GM21723 (cell line): ENCODE measurements around the gene CDCA7.
"Not testable (repeated sequence)": the region's sequence is repeated elsewhere in the genome, so short reads cannot be mapped to it uniquely, and the experiment has no call there.

Experiments used
- ATAC-seq: cut with Tn5 transposase; IDR thresholded peaks from one replicate; pipeline ENCODE4 v1.9.1; 2021; ENCODE audit warnings: mild to moderate bottlenecking, moderate library complexity; ENCODE audit not compliant: unreplicated experiment

The CDCA7 gene

GRCh38 chr2:173401716-173402326 is 47.1 kb downstream of the CDCA7 start:
- ATAC-seq, result no peak

GRCh38 chr2:173402405-173402974 is 47.8 kb downstream of the CDCA7 start:
- peak; percentile 81 for ATAC-seq

GRCh38 chr2:173404841-173405750 is 50.4 kb downstream of the CDCA7 start:
- no peak for ATAC-seq

GRCh38 chr2:173407176-173407575 is 52.5 kb downstream of the CDCA7 start:
- no peak for ATAC-seq

GRCh38 chr2:173407646-173408045 is 53.0 kb downstream of the CDCA7 start:
- no peak for ATAC-seq

- ATAC-seq, result no peak
Measured at GRCh38 chr2:173410579-173410978, 55.9 kb downstream of the CDCA7 start.

- ATAC-seq, result no peak
Measured at GRCh38 chr2:173412628-173413027, 58.0 kb downstream of the CDCA7 start.

GRCh38 chr2:173414823-173415322 is 60.2 kb downstream of the CDCA7 start:
- no peak for ATAC-seq

- no peak for ATAC-seq
Measured at GRCh38 chr2:173415431-173416381, 61.0 kb downstream of the CDCA7 start.

GRCh38 chr2:173416415-173417152 is 61.9 kb downstream of the CDCA7 start:
- ATAC-seq, result not testable (repeated sequence)

GRCh38 chr2:173417341-173417740 is 62.7 kb downstream of the CDCA7 start:
- ATAC-seq, result no peak

- ATAC-seq, result no peak
Measured at GRCh38 chr2:173417802-173418201, 63.1 kb downstream of the CDCA7 start.
